ENCODE results near the gene SFXN5.

Gene SFXN5

DNA sequence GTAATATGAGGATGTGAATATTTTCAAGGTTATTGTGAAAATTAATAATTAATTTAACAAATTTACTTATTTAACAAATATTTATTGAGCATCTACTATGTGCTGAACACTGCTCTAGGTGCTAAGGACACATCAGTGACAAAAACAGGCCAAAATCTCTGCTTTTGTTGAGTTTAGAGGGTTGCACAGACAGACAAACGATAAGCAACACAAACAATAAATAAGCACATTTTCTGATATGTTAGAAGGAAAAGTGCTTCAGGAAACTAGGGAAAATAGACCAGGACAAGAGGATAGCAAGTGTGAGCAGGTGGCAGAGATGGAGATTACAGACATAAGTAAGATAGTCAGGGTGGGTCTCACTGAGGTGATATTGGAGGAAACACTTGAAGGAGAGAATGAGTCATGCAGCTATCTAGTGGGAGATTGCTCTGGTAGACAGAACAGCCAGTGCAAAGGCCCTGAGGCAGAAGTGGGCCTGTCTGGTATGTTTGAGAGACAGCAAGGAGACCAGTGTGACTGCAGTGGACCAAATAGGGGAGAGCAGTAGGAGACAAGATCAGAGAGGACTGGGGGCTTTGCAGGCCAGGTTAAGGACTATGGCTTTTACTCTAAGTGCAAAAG is 38.3 kb downstream of the SFXN5 start:
- Histone ChIP-seq H3K4me3 (ENCODE audit: low read length) (no peak overlapping the region), H3K9ac (ENCODE audit: low read depth, low read length) (no peak overlapping the region)

DNA sequence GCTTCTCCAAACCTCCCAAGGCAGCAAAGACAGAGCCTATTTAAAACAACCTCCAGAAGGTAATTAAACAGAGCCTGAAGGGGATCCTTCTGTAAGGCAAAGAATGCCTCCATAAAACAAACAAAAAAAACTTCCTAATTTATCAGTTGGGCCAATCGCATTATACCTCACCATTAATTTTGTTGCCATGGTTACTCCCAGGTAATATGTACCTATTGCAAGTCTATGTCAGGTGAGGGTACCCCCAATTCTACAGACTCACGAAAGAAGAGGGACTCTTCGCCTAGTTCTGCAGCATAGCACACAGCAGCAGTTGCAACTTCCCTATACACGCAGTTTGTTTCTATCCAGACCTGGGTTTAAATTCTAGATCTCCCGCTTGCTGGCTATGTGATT is 38.8 kb downstream of the SFXN5 start:
- Histone ChIP-seq H3K4me1 (ENCODE audit: insufficient read depth, low read length) (peaks cover 7% of the 10 kb centered on the region; the same call in 1 of the 2 replicates), H3K27ac (ENCODE audit: low read length) (no peak overlapping the region), H3K9ac (ENCODE audit: low read depth, low read length) (no peak overlapping the region), H3K9me3 (ENCODE audit: insufficient read depth, low read depth, low read length) (no peaks in the 10 kb centered on the region), H3K36me3 (ENCODE audit: insufficient read depth, low read depth, low read length) (peaks cover 3% of the 10 kb centered on the region; the same call in 1 of the 2 replicates), H3K4me3 (ENCODE audit: low read length) (no peak overlapping the region), H3K27me3 (ENCODE audit: insufficient read depth, low read length) (no peaks in the 10 kb centered on the region)

More for the DNA sequence above, 38.3 kb downstream of the SFXN5 start:
- Histone ChIP-seq H3K9me3 (ENCODE audit: insufficient read depth, low read depth, low read length) (no peaks in the 10 kb centered on the region), H3K4me1 (ENCODE audit: insufficient read depth, low read length) (peaks cover 7% of the 10 kb centered on the region; the same call in 1 of the 2 replicates), H3K27ac (ENCODE audit: low read length) (no peak overlapping the region), H3K36me3 (ENCODE audit: insufficient read depth, low read depth, low read length) (peaks cover 4% of the 10 kb centered on the region; the same call in 1 of the 2 replicates), H3K27me3 (ENCODE audit: insufficient read depth, low read length) (no peaks in the 10 kb centered on the region)

- Histone ChIP-seq H3K27ac (ENCODE audit: low read length) (no peak overlapping the region), H3K4me1 (ENCODE audit: insufficient read depth, low read length) (peaks cover 7% of the 10 kb centered on the region; the same call in 1 of the 2 replicates), H3K36me3 (ENCODE audit: insufficient read depth, low read depth, low read length) (peaks cover 3% of the 10 kb centered on the region; the same call in 1 of the 2 replicates), H3K4me3 (ENCODE audit: low read length) (no peak overlapping the region), H3K9ac (ENCODE audit: low read depth, low read length) (no peak overlapping the region), H3K27me3 (ENCODE audit: insufficient read depth, low read length) (no peaks in the 10 kb centered on the region), H3K9me3 (ENCODE audit: insufficient read depth, low read depth, low read length) (no peaks in the 10 kb centered on the region)
Measured at GRCh38 chr2:73031725-73032701, 39.5 kb downstream of the SFXN5 start.

DNA sequence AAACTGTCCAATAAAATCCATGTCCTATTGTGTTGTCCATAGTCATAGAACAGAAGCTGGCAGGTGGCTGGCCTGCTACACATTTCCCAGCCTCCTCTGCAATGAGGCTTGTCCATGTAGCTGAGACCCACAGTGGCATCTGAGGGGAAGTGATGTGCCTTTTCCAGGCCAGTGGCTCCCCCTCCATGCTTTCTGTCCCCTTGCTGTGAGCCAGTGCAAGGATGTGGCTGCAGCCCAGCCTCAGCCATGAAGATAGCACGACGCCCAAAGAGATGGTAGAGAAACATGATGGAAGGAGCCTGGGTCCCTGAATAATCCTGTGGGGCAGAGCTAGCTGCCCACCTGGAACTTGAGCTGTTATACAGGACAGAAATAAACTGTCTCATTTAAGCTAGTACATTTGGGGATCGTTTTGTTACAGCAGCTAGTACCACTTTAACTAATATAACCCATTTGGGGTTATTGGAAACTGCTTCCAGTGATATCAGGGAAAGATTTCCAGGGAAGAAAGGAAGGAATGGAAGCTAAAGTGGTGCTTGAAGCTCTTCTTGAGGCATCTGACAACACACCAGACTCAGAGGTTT is 40.3 kb downstream of the SFXN5 start:
- no peak overlapping the region for H3K9ac ChIP-seq (ENCODE audit: low read depth, low read length)
- H3K36me3 ChIP-seq (ENCODE audit: insufficient read depth, low read depth, low read length) = peaks cover 3% of the 10 kb centered on the region; the same call in 1 of the 2 replicates
- 0 out of 2 replicates have a peak, but pooled peaks cover 3% of the 10 kb centered on the region for H3K4me1 ChIP-seq (ENCODE audit: insufficient read depth, low read length)
- H3K27me3 ChIP-seq (ENCODE audit: insufficient read depth, low read length) = no peaks in the 10 kb centered on the region
- H3K4me3 ChIP-seq (ENCODE audit: low read length) = no peak overlapping the region
- H3K9me3 ChIP-seq (ENCODE audit: insufficient read depth, low read depth, low read length) = no peaks in the 10 kb centered on the region
- no peak overlapping the region for H3K27ac ChIP-seq (ENCODE audit: low read length)

GRCh38 chr2:73028841-73029240 is 42.7 kb downstream of the SFXN5 start:
- Histone ChIP-seq H3K4me1 (ENCODE audit: insufficient read depth, low read length) (no peaks in the 10 kb centered on the region), H3K9me3 (ENCODE audit: insufficient read depth, low read depth, low read length) (no peaks in the 10 kb centered on the region), H3K36me3 (ENCODE audit: insufficient read depth, low read depth, low read length) (peaks cover 3% of the 10 kb centered on the region; the same call in 1 of the 2 replicates), H3K27me3 (ENCODE audit: insufficient read depth, low read length) (no peaks in the 10 kb centered on the region), H3K27ac (ENCODE audit: low read length) (no peak overlapping the region), H3K9ac (ENCODE audit: low read depth, low read length) (no peak overlapping the region), H3K4me3 (ENCODE audit: low read length) (no peak overlapping the region)

GRCh38 chr2:73027340-73027739 is 44.2 kb downstream of the SFXN5 start:
- Histone ChIP-seq H3K9ac (ENCODE audit: low read depth, low read length) (no peak overlapping the region), H3K4me3 (ENCODE audit: low read length) (no peak overlapping the region), H3K27ac (ENCODE audit: low read length) (no peak overlapping the region), H3K4me1 (ENCODE audit: insufficient read depth, low read length) (no peaks in the 10 kb centered on the region), H3K27me3 (ENCODE audit: insufficient read depth, low read length) (no peaks in the 10 kb centered on the region), H3K36me3 (ENCODE audit: insufficient read depth, low read depth, low read length) (peaks cover 3% of the 10 kb centered on the region; the same call in 1 of the 2 replicates), H3K9me3 (ENCODE audit: insufficient read depth, low read depth, low read length) (no peaks in the 10 kb centered on the region)

DNA sequence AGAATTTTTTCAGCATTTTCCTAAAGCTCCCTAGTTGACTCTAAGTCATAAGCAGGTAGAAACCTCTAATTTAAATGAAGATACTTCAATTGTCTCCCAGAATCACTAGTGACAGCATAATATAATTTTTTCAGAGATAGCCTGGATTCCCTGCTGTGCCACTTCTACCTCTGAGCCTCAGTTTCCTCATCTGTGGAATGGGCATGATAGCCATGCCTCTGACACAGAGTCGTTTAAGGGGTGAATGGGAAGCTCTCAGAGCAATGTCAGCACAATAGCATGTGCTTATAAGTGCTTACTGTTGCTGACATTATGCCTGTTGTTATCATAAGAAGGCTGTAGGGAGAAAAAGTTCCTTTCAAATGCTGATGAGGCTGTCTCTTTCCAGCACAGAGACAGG is 48.0 kb downstream of the SFXN5 start:
- H3K4me1 ChIP-seq (ENCODE audit: insufficient read depth, low read length) = no peaks in the 10 kb centered on the region

GRCh38 chr2:73022024-73022568 is 49.4 kb downstream of the SFXN5 start:
- Histone ChIP-seq H3K27ac (ENCODE audit: low read length) (no peak overlapping the region), H3K9ac (ENCODE audit: low read depth, low read length) (no peak overlapping the region), H3K9me3 (ENCODE audit: insufficient read depth, low read depth, low read length) (no peaks in the 10 kb centered on the region), H3K4me1 (ENCODE audit: insufficient read depth, low read length) (no peaks in the 10 kb centered on the region), H3K27me3 (ENCODE audit: insufficient read depth, low read length) (no peaks in the 10 kb centered on the region), H3K4me3 (ENCODE audit: low read length) (no peak overlapping the region), H3K36me3 (ENCODE audit: insufficient read depth, low read depth, low read length) (0 out of 2 replicates have a peak, but pooled peaks cover 7% of the 10 kb centered on the region)

More for the DNA sequence above, 48.0 kb downstream of the SFXN5 start:
- H3K9me3 ChIP-seq (ENCODE audit: insufficient read depth, low read depth, low read length) = no peaks in the 10 kb centered on the region
- H3K27me3 ChIP-seq (ENCODE audit: insufficient read depth, low read length) = no peaks in the 10 kb centered on the region
- H3K27ac ChIP-seq (ENCODE audit: low read length) = no peak overlapping the region
- H3K36me3 ChIP-seq (ENCODE audit: insufficient read depth, low read depth, low read length) = peaks cover 10% of the 10 kb centered on the region; the same call in 1 of the 2 replicates
- H3K4me3 ChIP-seq (ENCODE audit: low read length) = no peak overlapping the region
- no peak overlapping the region for H3K9ac ChIP-seq (ENCODE audit: low read depth, low read length)

DNA sequence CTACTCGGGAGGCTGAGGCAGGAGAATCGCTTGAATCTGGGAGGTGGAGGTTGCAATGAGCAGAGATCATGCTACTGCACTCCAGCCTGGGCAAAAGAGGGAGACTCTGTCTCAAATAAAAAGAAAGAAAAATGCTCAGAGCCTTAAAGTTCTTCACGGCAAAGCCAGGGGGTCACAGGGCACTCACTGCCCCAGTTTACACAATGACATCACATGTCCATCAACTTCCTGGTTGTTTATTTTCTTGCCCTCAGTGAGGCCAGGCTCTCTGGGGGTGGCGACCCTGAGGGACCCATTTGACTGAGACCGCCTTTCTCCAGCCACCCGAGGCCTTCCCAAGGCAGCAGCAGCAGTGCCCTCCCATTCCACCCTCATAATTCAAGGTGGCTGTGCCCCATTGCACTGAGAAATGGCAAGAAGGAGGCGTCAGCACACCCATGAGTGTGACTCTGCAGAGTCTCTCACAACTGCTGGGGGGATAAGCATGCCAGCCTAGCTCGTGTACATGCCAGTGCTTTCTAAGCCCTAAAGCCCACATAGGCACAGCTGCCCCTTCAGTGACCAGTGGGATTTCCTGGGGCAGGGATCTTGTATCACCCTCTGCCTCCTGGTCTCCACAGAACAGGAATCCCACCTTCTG is 50.0 kb downstream of the SFXN5 start:
- H3K27ac ChIP-seq (ENCODE audit: low read length) = no peak overlapping the region
- H3K4me3 ChIP-seq (ENCODE audit: low read length) = no peak overlapping the region
- H3K27me3 ChIP-seq (ENCODE audit: insufficient read depth, low read length) = no peaks in the 10 kb centered on the region
- H3K9ac ChIP-seq (ENCODE audit: low read depth, low read length) = no peak overlapping the region
- no peaks in the 10 kb centered on the region for H3K9me3 ChIP-seq (ENCODE audit: insufficient read depth, low read depth, low read length)
- no peaks in the 10 kb centered on the region for H3K4me1 ChIP-seq (ENCODE audit: insufficient read depth, low read length)
- H3K36me3 ChIP-seq (ENCODE audit: insufficient read depth, low read depth, low read length) = 0 out of 2 replicates have a peak, but pooled peaks cover 7% of the 10 kb centered on the region

- no peaks in the 10 kb centered on the region for H3K27me3 ChIP-seq (ENCODE audit: insufficient read depth, low read length)
- H3K9me3 ChIP-seq (ENCODE audit: insufficient read depth, low read depth, low read length) = no peaks in the 10 kb centered on the region
- no peak overlapping the region for H3K27ac ChIP-seq (ENCODE audit: low read length)
- 0 out of 2 replicates have a peak, but pooled peaks cover 7% of the 10 kb centered on the region for H3K36me3 ChIP-seq (ENCODE audit: insufficient read depth, low read depth, low read length)
- no peak overlapping the region for H3K4me3 ChIP-seq (ENCODE audit: low read length)
- H3K4me1 ChIP-seq (ENCODE audit: insufficient read depth, low read length) = no peaks in the 10 kb centered on the region
- H3K9ac ChIP-seq (ENCODE audit: low read depth, low read length) = no peak overlapping the region
Measured at GRCh38 chr2:73020657-73021370, 50.7 kb downstream of the SFXN5 start.

Measured in iPS-20b (cell line).